K562 (cell line): ENCODE measurements around the gene OR6K3. TPM values are rescaled to one million over a fixed set of nuclear protein-coding genes. Genes with fewer than 3 reads are reported as not detected.

ENCODE experiments used
- ARID1B ChIP-seq: fragments of 450-650 bp; IDR thresholded peaks from 2 replicates; pipeline ENCODE4 v1.6.1; 2016; ENCODE audit warnings: antibody characterized with exemption, mild to moderate bottlenecking, inconsistent platforms
- CBFA2T2 ChIP-seq: fragments of 450-650 bp; conservative IDR thresholded peaks from 2 replicates; pipeline ENCODE4 v1.6.1; 2017; ENCODE audit warnings: mild to moderate bottlenecking
- CBFA2T3 ChIP-seq: fragments of 450-650 bp; IDR thresholded peaks from 2 replicates; pipeline ENCODE4 v1.6.1; 2017
- CHD1 ChIP-seq: fragments of 200-600 bp; sonication (generic); IDR thresholded peaks from one replicate; pipeline ENCODE4 v1.6.1; 2012; ENCODE audit warnings: mild to moderate bottlenecking, moderate library complexity, low read length, inconsistent platforms
- DPF2 ChIP-seq: fragments of 450-650 bp; IDR thresholded peaks from 2 replicates; pipeline ENCODE4 v1.6.1; 2016
- GATAD2B ChIP-seq: fragments of 450-650 bp; IDR thresholded peaks from 2 replicates; pipeline ENCODE4 v1.6.1; 2017; ENCODE audit warnings: mild to moderate bottlenecking, borderline replicate concordance
- MTA2 ChIP-seq: fragments of 450-650 bp; IDR thresholded peaks from 2 replicates; pipeline ENCODE4 v1.6.1; 2016; ENCODE audit warnings: low read depth
- PPARD ChIP-seq: fragments of 250-450 bp; sonication (Bioruptor Pico); IDR thresholded peaks from 2 replicates; pipeline ENCODE4 v1.8.0; 2022; ENCODE audit warnings: inconsistent platforms, mild to moderate bottlenecking, moderate library complexity
- PTTG1 ChIP-seq: fragments of 450-650 bp; IDR thresholded peaks from 2 replicates; pipeline ENCODE4 v1.6.1; 2016; ENCODE audit warnings: low read depth, mild to moderate bottlenecking, missing genetic modification characterization, missing compliant biosample characterization
- SMARCA4 ChIP-seq: fragments of 450-650 bp; IDR thresholded peaks from 2 replicates; pipeline ENCODE4 v1.6.1; 2016
- SMARCA5 ChIP-seq: fragments of 450-650 bp; IDR thresholded peaks from 2 replicates; pipeline ENCODE4 v1.6.1; 2016
- SMARCC2 ChIP-seq: fragments of 450-650 bp; IDR thresholded peaks from 2 replicates; pipeline ENCODE4 v1.6.1; 2017; ENCODE audit warnings: antibody characterized with exemption, moderate library complexity, mild to moderate bottlenecking, low read depth
- SMARCE1 ChIP-seq: fragments of 450-650 bp; IDR thresholded peaks from 2 replicates; pipeline ENCODE4 v1.7.1; 2016; ENCODE audit warnings: mild to moderate bottlenecking
- TCF3 ChIP-seq: sonication (generic); formaldehyde crosslinking; IDR thresholded peaks from 2 replicates; pipeline ENCODE4 v1.4.0; 2020; ENCODE audit warnings: mild to moderate bottlenecking, missing genetic modification reagents
- TEAD4 ChIP-seq, 2 experiments: sonication (generic) in 1 of 2; formaldehyde crosslinking in 1 of 2; IDR thresholded peaks; 2 replicates each; pipeline versions ENCODE4 v1.6.1 to v1.8.0; 2012 to 2022; ENCODE audit warnings: borderline replicate concordance in 1 of 2, inconsistent platforms in 1 of 2, low read length in 1 of 2, mild to moderate bottlenecking in 1 of 2, missing genetic modification reagents in 1 of 2
- TRIM24 ChIP-seq, 2 experiments: fragments of 450-650 bp; IDR thresholded peaks; 2 replicates each; pipeline ENCODE4 v1.6.1; 2016
- polyA plus RNA-seq, 8 experiments: library from polyadenylated mRNA; depleted of rRNA in 4 of 8; stranded (reverse) in 5 of 8; unstranded in 3 of 8; fragments of >200 nt; fragmentation: Nextera tagmentation in 2 of 8; fragmentation: Illumina TruSeq in 1 of 8; extraction: Ambion mirVana in 2 of 8; extraction: Trizol in 1 of 8; gene quantifications; 2 replicates each; pipeline versions ENCODE4 v1.2.1 to v1.2.3, GENCODE V29; 2011 to 2014; ENCODE audit warnings: inconsistent platforms in 1 of 8, missing spikeins in 1 of 8
- total RNA-seq, 7 experiments: library from RNA; depleted of rRNA in 6 of 7; stranded (reverse); fragments of >200 nt in 6 of 7; fragmentation: Illumina TruSeq in 2 of 7; extraction: Trizol in 2 of 7; gene quantifications; 2 replicates each; pipeline versions ENCODE4 v1.2.1 to v1.2.3, GENCODE V29; 2011 to 2021; ENCODE audit warnings: low replicate concordance in 1 of 7
- TF ChIP-seq, protein P1 (sequence below): fragments of 450-650 bp; IDR thresholded peaks from 2 replicates; pipeline ENCODE4 v1.6.1; 2016; ENCODE audit warnings: mild to moderate bottlenecking, moderate library complexity
- TF ChIP-seq, protein P2 (sequence below): sonication (generic); formaldehyde crosslinking; IDR thresholded peaks from 2 replicates; pipeline ENCODE4 v1.8.1; 2023; ENCODE audit warnings: mild to moderate bottlenecking, missing genetic modification reagents

The OR6K3 gene
- total and polyA plus RNA-seq, 9 of the 15 experiments (the other 6 are each of a cell fraction or from before 2014, with no cell fraction given): not detected

DNA sequence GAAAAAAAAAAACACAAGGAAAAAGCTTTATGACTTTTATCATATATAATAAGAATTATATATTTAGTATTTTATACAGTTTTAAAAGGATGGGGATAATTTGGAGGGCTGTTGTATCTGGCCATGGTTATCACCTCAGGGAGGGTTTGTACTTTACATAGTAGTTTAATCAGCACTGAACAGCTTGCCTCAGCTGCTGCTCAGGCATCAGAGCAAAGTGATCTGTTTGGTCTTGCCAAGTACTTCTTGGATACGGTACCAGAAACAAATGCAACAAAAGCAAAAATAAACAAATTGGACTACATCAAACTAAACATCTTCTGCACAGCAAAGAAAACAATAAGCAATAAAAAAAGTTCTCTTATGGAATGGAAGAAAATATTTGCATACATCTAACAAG is 31.4 kb downstream of the OR6K3 start (continued):
- TF ChIP-seq, protein P1, sequence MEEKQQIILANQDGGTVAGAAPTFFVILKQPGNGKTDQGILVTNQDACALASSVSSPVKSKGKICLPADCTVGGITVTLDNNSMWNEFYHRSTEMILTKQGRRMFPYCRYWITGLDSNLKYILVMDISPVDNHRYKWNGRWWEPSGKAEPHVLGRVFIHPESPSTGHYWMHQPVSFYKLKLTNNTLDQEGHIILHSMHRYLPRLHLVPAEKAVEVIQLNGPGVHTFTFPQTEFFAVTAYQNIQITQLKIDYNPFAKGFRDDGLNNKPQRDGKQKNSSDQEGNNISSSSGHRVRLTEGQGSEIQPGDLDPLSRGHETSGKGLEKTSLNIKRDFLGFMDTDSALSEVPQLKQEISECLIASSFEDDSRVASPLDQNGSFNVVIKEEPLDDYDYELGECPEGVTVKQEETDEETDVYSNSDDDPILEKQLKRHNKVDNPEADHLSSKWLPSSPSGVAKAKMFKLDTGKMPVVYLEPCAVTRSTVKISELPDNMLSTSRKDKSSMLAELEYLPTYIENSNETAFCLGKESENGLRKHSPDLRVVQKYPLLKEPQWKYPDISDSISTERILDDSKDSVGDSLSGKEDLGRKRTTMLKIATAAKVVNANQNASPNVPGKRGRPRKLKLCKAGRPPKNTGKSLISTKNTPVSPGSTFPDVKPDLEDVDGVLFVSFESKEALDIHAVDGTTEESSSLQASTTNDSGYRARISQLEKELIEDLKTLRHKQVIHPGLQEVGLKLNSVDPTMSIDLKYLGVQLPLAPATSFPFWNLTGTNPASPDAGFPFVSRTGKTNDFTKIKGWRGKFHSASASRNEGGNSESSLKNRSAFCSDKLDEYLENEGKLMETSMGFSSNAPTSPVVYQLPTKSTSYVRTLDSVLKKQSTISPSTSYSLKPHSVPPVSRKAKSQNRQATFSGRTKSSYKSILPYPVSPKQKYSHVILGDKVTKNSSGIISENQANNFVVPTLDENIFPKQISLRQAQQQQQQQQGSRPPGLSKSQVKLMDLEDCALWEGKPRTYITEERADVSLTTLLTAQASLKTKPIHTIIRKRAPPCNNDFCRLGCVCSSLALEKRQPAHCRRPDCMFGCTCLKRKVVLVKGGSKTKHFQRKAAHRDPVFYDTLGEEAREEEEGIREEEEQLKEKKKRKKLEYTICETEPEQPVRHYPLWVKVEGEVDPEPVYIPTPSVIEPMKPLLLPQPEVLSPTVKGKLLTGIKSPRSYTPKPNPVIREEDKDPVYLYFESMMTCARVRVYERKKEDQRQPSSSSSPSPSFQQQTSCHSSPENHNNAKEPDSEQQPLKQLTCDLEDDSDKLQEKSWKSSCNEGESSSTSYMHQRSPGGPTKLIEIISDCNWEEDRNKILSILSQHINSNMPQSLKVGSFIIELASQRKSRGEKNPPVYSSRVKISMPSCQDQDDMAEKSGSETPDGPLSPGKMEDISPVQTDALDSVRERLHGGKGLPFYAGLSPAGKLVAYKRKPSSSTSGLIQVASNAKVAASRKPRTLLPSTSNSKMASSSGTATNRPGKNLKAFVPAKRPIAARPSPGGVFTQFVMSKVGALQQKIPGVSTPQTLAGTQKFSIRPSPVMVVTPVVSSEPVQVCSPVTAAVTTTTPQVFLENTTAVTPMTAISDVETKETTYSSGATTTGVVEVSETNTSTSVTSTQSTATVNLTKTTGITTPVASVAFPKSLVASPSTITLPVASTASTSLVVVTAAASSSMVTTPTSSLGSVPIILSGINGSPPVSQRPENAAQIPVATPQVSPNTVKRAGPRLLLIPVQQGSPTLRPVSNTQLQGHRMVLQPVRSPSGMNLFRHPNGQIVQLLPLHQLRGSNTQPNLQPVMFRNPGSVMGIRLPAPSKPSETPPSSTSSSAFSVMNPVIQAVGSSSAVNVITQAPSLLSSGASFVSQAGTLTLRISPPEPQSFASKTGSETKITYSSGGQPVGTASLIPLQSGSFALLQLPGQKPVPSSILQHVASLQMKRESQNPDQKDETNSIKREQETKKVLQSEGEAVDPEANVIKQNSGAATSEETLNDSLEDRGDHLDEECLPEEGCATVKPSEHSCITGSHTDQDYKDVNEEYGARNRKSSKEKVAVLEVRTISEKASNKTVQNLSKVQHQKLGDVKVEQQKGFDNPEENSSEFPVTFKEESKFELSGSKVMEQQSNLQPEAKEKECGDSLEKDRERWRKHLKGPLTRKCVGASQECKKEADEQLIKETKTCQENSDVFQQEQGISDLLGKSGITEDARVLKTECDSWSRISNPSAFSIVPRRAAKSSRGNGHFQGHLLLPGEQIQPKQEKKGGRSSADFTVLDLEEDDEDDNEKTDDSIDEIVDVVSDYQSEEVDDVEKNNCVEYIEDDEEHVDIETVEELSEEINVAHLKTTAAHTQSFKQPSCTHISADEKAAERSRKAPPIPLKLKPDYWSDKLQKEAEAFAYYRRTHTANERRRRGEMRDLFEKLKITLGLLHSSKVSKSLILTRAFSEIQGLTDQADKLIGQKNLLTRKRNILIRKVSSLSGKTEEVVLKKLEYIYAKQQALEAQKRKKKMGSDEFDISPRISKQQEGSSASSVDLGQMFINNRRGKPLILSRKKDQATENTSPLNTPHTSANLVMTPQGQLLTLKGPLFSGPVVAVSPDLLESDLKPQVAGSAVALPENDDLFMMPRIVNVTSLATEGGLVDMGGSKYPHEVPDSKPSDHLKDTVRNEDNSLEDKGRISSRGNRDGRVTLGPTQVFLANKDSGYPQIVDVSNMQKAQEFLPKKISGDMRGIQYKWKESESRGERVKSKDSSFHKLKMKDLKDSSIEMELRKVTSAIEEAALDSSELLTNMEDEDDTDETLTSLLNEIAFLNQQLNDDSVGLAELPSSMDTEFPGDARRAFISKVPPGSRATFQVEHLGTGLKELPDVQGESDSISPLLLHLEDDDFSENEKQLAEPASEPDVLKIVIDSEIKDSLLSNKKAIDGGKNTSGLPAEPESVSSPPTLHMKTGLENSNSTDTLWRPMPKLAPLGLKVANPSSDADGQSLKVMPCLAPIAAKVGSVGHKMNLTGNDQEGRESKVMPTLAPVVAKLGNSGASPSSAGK: no peak
- TF ChIP-seq TEAD4 (IDR thresholded peaks at IDR 0.05; ENCODE audit: low read length): peak; percentile 67; the same call in 1 of the 2 replicates
- TF ChIP-seq TEAD4 (CRISPR knock-in tag; IDR thresholded peaks at IDR 0.05; ENCODE audit: borderline replicate concordance): no peak
- peak; percentile 85 for TF ChIP-seq CBFA2T3
- TF ChIP-seq SMARCA4: peak; percentile 78
- TF ChIP-seq SMARCE1: peak; percentile 69
- peak; percentile 71 for TF ChIP-seq CBFA2T2
- TF ChIP-seq CHD1: no peak
- peak; percentile 72; the same call in 1 of the 2 replicates for TF ChIP-seq SMARCC2
- TF ChIP-seq SMARCA5: no peak
- no peak for TF ChIP-seq PPARD (CRISPR knock-in tag)
- TF ChIP-seq, protein P2, sequence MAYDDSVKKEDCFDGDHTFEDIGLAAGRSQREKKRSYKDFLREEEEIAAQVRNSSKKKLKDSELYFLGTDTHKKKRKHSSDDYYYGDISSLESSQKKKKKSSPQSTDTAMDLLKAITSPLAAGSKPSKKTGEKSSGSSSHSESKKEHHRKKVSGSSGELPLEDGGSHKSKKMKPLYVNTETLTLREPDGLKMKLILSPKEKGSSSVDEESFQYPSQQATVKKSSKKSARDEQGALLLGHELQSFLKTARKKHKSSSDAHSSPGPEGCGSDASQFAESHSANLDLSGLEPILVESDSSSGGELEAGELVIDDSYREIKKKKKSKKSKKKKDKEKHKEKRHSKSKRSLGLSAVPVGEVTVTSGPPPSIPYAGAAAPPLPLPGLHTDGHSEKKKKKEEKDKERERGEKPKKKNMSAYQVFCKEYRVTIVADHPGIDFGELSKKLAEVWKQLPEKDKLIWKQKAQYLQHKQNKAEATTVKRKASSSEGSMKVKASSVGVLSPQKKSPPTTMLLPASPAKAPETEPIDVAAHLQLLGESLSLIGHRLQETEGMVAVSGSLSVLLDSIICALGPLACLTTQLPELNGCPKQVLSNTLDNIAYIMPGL: no peak
- peak; percentile 91 for TF ChIP-seq ARID1B
- no peak for TF ChIP-seq GATAD2B
- TF ChIP-seq TCF3: peak; percentile 66
- TF ChIP-seq TRIM24 (IDR thresholded peaks at IDR 0.05): peak in 1 of 2 experiments; percentile 29; a peak in 1 of 4 replicates
- no peak for TF ChIP-seq PTTG1
- TF ChIP-seq MTA2: peak; percentile 21; the same call in 1 of the 2 replicates
- TF ChIP-seq DPF2: peak; percentile 85
